Measurements from ENCODE around the gene HS2ST1. TPM values are rescaled to one million over a fixed set of nuclear protein-coding genes. Genes with fewer than 3 reads are reported as not detected.

HS2ST1 gene
- total RNA-seq, 2 donors from 2014 or later: 29.0 to 31.5 TPM

- Histone ChIP-seq H3K4me1 (ENCODE audit: control insufficient read depth, insufficient read depth, low read length) (peaks cover 2% of the 10 kb centered on the region), H3K4me3 (ENCODE audit: low read length) (peak overlapping the region; percentile 96), H3K9ac (ENCODE audit: extremely low read depth, low read length, poor library complexity, severe bottlenecking) (peak overlapping the region; percentile 94), H3K27ac (ENCODE audit: low read depth, low read length) (peak overlapping the region; percentile 99), H3K36me3 (ENCODE audit: control insufficient read depth, insufficient read depth, low read length) (peaks cover 26% of the 10 kb centered on the region), H3K9me3 (ENCODE audit: control insufficient read depth, low read length) (peaks cover 7% of the 10 kb centered on the region), H3K27me3 (ENCODE audit: control insufficient read depth, insufficient read depth, low read length, poor library complexity, severe bottlenecking) (no peaks in the 10 kb centered on the region)
- peaks cover 20% of the 10 kb centered on the region for H3K4me1 Mint-ChIP-seq
- no peaks in the 10 kb centered on the region for H3K27me3 Mint-ChIP-seq (ENCODE audit: insufficient read depth)
- no peak for TF ChIP-seq CTCF (conservative IDR thresholded peaks at IDR 0.05)
- 0% methylated on average over 13 to 17 of the region's 17 CpGs for WGBS, 2 experiments (ENCODE audit: insufficient coverage in 1 of 2, insufficient read length in 1 of 2)
- peaks cover 27% of the 10 kb centered on the region for H3K36me3 Mint-ChIP-seq (ENCODE audit: low read depth)
- no peak overlapping the region for H3K4me3 Mint-ChIP-seq
- H3K9me3 Mint-ChIP-seq: no peaks in the 10 kb centered on the region
- peak; percentile 60 for DNase-seq
- H3K27ac Mint-ChIP-seq: no peak overlapping the region
Observed at GRCh38 chr1:86913399-86913895, 988 bp upstream of the HS2ST1 start.

- H3K36me3 Mint-ChIP-seq (ENCODE audit: low read depth): peaks cover 25% of the 10 kb centered on the region
- peak within 1 kb of the TSS; percentile 94 for H3K9ac ChIP-seq (ENCODE audit: extremely low read depth, low read length, poor library complexity, severe bottlenecking)
- 0 to 1% methylated on average over 15 to 37 of the region's 44 CpGs for WGBS, 2 experiments (ENCODE audit: insufficient coverage in 1 of 2, insufficient read length in 1 of 2)
- H3K36me3 ChIP-seq (ENCODE audit: control insufficient read depth, insufficient read depth, low read length): peaks cover 20% of the 10 kb centered on the region
- peaks cover 2% of the 10 kb centered on the region for H3K4me1 ChIP-seq (ENCODE audit: control insufficient read depth, insufficient read depth, low read length)
- peak; percentile 99 for DNase-seq
- no peak for TF ChIP-seq CTCF (conservative IDR thresholded peaks at IDR 0.05)
- H3K4me1 Mint-ChIP-seq: peaks cover 20% of the 10 kb centered on the region
- no peak within 1 kb of the TSS for H3K4me3 Mint-ChIP-seq
- H3K4me3 ChIP-seq (ENCODE audit: low read length): peak within 1 kb of the TSS; percentile 97
- H3K27me3 ChIP-seq (ENCODE audit: control insufficient read depth, insufficient read depth, low read length, poor library complexity, severe bottlenecking): no peaks in the 10 kb centered on the region
- H3K9me3 Mint-ChIP-seq: no peaks in the 10 kb centered on the region
- H3K9me3 ChIP-seq (ENCODE audit: control insufficient read depth, low read length): peaks cover 7% of the 10 kb centered on the region
- H3K27ac ChIP-seq (ENCODE audit: low read depth, low read length): peak within 1 kb of the TSS; percentile 99
- H3K27ac Mint-ChIP-seq: no peak within 1 kb of the TSS
- H3K27me3 Mint-ChIP-seq (ENCODE audit: insufficient read depth): no peaks in the 10 kb centered on the region
Observed at GRCh38 chr1:86913896-86914600, 387 bp upstream of the HS2ST1 start, which contains the start of gene SELENOF. Gene SELENOF (minus strand): TSS chr1:86914126. CDS start chr1:86914111, 15 bp downstream.

GRCh38 chr1:86914998-86915736 lies 732 bp downstream of the HS2ST1 start:
- Mint-ChIP-seq H3K9me3 (no peaks in the 10 kb centered on the region), H3K27me3 (ENCODE audit: insufficient read depth) (no peaks in the 10 kb centered on the region), H3K27ac (no peak overlapping the region), H3K36me3 (ENCODE audit: low read depth) (peaks cover 15% of the 10 kb centered on the region), H3K4me1 (peaks cover 20% of the 10 kb centered on the region), H3K4me3 (no peak overlapping the region)
- H3K27ac ChIP-seq (ENCODE audit: low read depth, low read length): peak overlapping the region; percentile 88
- no peak for TF ChIP-seq CTCF (conservative IDR thresholded peaks at IDR 0.05)
- peak overlapping the region; percentile 97 for H3K4me3 ChIP-seq (ENCODE audit: low read length)
- DNase-seq: peak; percentile 87
- H3K4me1 ChIP-seq (ENCODE audit: control insufficient read depth, insufficient read depth, low read length): peaks cover 2% of the 10 kb centered on the region
- peaks cover 10% of the 10 kb centered on the region for H3K36me3 ChIP-seq (ENCODE audit: control insufficient read depth, insufficient read depth, low read length)
- H3K9ac ChIP-seq (ENCODE audit: extremely low read depth, low read length, poor library complexity, severe bottlenecking): peak overlapping the region; percentile 83
- H3K9me3 ChIP-seq (ENCODE audit: control insufficient read depth, low read length): peaks cover under 1% of the 10 kb centered on the region
- no peaks in the 10 kb centered on the region for H3K27me3 ChIP-seq (ENCODE audit: control insufficient read depth, insufficient read depth, low read length, poor library complexity, severe bottlenecking)
- WGBS, 2 experiments (ENCODE audit: insufficient coverage in 1 of 2, insufficient read length in 1 of 2): 0% methylated on average over 26 to 43 of the region's 43 CpGs
